HEK293 (cell line): ENCODE measurements around the gene GYS2.

Source experiments
- CTCF ChIA-PET: fragments of 350-600 bp; formaldehyde crosslinking; extraction: SDS; loops from one replicate; lab custom pipeline; 2021; ENCODE audit warnings: antibody characterized with exemption; lab: Yijun Ruan, JAX
- POLR2A ChIA-PET: fragments of 300-600 bp; formaldehyde crosslinking; extraction: SDS; loops from one replicate; lab custom pipeline; 2020; ENCODE audit warnings: antibody characterized with exemption, inconsistent platforms; lab: Yijun Ruan, JAX
- H3K27ac ChIP-seq: fragments of 200-500 bp; sonication (Bioruptor generic); 2 replicates; pipeline ENCODE4 v1.5.1; 2014; ENCODE audit warnings: low read depth, low read length, control low read depth, inconsistent platforms; ENCODE audit errors: extremely low read depth
- H3K36me3 ChIP-seq, 2 experiments: fragments of 200-500 bp in 1 of 2; sonication (Bioruptor generic) in 1 of 2; 1 replicate in 1 of 2; 2 replicates in 1 of 2; pipeline ENCODE4 v1.5.1; 2014 to 2017; ENCODE audit warnings: inconsistent platforms in 2 of 2, low read length in 2 of 2; ENCODE audit not compliant: control insufficient read depth in 2 of 2, insufficient read depth in 1 of 2
- H3K4me1 ChIP-seq: fragments of 200-500 bp; sonication (Bioruptor generic); 2 replicates; pipeline ENCODE4 v1.5.1; 2014; ENCODE audit warnings: mild to moderate bottlenecking, low read length, inconsistent platforms; ENCODE audit not compliant: control insufficient read depth, insufficient read depth
- H3K4me3 ChIP-seq: 2 replicates; pipeline ENCODE4 v1.5.1; 2011; ENCODE audit warnings: low read depth, mild to moderate bottlenecking, control low read depth, low read length, moderate library complexity
- H3K9me3 ChIP-seq: fragments of 200-500 bp; sonication (Bioruptor generic); 2 replicates; pipeline ENCODE4 v1.5.1; 2014; ENCODE audit warnings: low read depth, low read length, inconsistent platforms; ENCODE audit not compliant: control insufficient read depth, insufficient read depth
- OVOL3 ChIP-seq: fragments of 450-650 bp; formaldehyde crosslinking; IDR thresholded peaks from 2 replicates; pipeline ENCODE4 v1.5.1; 2016; ENCODE audit warnings: missing biosample characterization, missing genetic modification characterization
- TRIM28 ChIP-seq: IDR thresholded peaks from 2 replicates; pipeline ENCODE4 v1.6.1; 2011; ENCODE audit warnings: low read length, control low read depth, borderline replicate concordance
- WT1 ChIP-seq: fragments of 450-650 bp; formaldehyde crosslinking; IDR thresholded peaks from 2 replicates; pipeline ENCODE4 v1.5.1; 2016; ENCODE audit warnings: missing biosample characterization, missing genetic modification characterization
- ZBTB20 ChIP-seq: fragments of 450-650 bp; formaldehyde crosslinking; IDR thresholded peaks from 2 replicates; pipeline ENCODE4 v1.5.1; 2016; ENCODE audit warnings: missing biosample characterization, missing genetic modification characterization
- ZBTB21 ChIP-seq: fragments of 450-650 bp; formaldehyde crosslinking; IDR thresholded peaks from 2 replicates; pipeline ENCODE4 v1.5.1; 2017; ENCODE audit warnings: missing biosample characterization, missing genetic modification characterization
- ZBTB7A ChIP-seq: fragments of 450-650 bp; formaldehyde crosslinking; IDR thresholded peaks from 2 replicates; pipeline ENCODE4 v1.5.1; 2016; ENCODE audit warnings: low read depth, missing biosample characterization, missing genetic modification characterization
- ZIC2 ChIP-seq: fragments of 450-650 bp; formaldehyde crosslinking; IDR thresholded peaks from 2 replicates; pipeline ENCODE4 v1.5.1; 2016; ENCODE audit warnings: missing biosample characterization, missing genetic modification characterization
- ZNF114 ChIP-seq: fragments of 450-650 bp; formaldehyde crosslinking; IDR thresholded peaks from 2 replicates; pipeline ENCODE4 v1.5.0; 2017; ENCODE audit warnings: missing biosample characterization, missing genetic modification characterization
- ZNF121 ChIP-seq: fragments of 450-650 bp; formaldehyde crosslinking; IDR thresholded peaks from 2 replicates; pipeline ENCODE4 v1.5.1; 2016; ENCODE audit warnings: missing biosample characterization, missing genetic modification characterization
- ZNF132 ChIP-seq: fragments of 450-650 bp; formaldehyde crosslinking; IDR thresholded peaks from 2 replicates; pipeline ENCODE4 v1.5.1; 2017; ENCODE audit warnings: missing biosample characterization, missing genetic modification characterization, borderline replicate concordance
- ZNF133 ChIP-seq: fragments of 450-650 bp; formaldehyde crosslinking; IDR thresholded peaks from 2 replicates; pipeline ENCODE4 v1.5.1; 2016; ENCODE audit warnings: missing biosample characterization, missing genetic modification characterization
- ZNF19 ChIP-seq: fragments of 450-650 bp; formaldehyde crosslinking; IDR thresholded peaks from 2 replicates; pipeline ENCODE4; 2016; ENCODE audit warnings: missing biosample characterization, missing genetic modification characterization, low read depth
- ZNF221 ChIP-seq: fragments of 450-650 bp; formaldehyde crosslinking; IDR thresholded peaks from 2 replicates; pipeline ENCODE4 v1.5.1; 2017; ENCODE audit warnings: missing biosample characterization, missing genetic modification characterization, borderline replicate concordance
- ZNF248 ChIP-seq: fragments of 450-650 bp; formaldehyde crosslinking; IDR thresholded peaks from 2 replicates; pipeline ENCODE4 v1.5.1; 2017; ENCODE audit warnings: missing biosample characterization, missing genetic modification characterization
- ZNF341 ChIP-seq: fragments of 450-650 bp; formaldehyde crosslinking; IDR thresholded peaks from 2 replicates; pipeline ENCODE4; 2016; ENCODE audit warnings: low read depth, missing biosample characterization, missing genetic modification characterization
- ZNF423 ChIP-seq: fragments of 450-650 bp; formaldehyde crosslinking; IDR thresholded peaks from 2 replicates; pipeline ENCODE4 v1.5.1; 2016; ENCODE audit warnings: missing biosample characterization, missing genetic modification characterization
- ZNF501 ChIP-seq: fragments of 450-650 bp; formaldehyde crosslinking; IDR thresholded peaks from 2 replicates; pipeline ENCODE4 v1.5.1; 2016; ENCODE audit warnings: missing biosample characterization, missing genetic modification characterization
- ZNF558 ChIP-seq: fragments of 450-650 bp; formaldehyde crosslinking; IDR thresholded peaks from 2 replicates; pipeline ENCODE4 v1.5.1; 2016; ENCODE audit warnings: missing biosample characterization, missing genetic modification characterization
- ZNF561 ChIP-seq: fragments of 450-650 bp; IDR thresholded peaks from 2 replicates; pipeline ENCODE4 v1.5.1; 2018; ENCODE audit warnings: missing biosample characterization, missing genetic modification characterization, borderline replicate concordance
- ZNF600 ChIP-seq: fragments of 450-650 bp; formaldehyde crosslinking; IDR thresholded peaks from 2 replicates; pipeline ENCODE4 v1.5.1; 2016; ENCODE audit warnings: missing biosample characterization, missing genetic modification characterization
- ZNF660 ChIP-seq: fragments of 450-650 bp; IDR thresholded peaks from 2 replicates; pipeline ENCODE4 v1.5.1; 2018; ENCODE audit warnings: missing biosample characterization, mild to moderate bottlenecking, missing genetic modification characterization
- ZNF843 ChIP-seq: fragments of 450-650 bp; formaldehyde crosslinking; IDR thresholded peaks from 2 replicates; pipeline ENCODE4 v1.5.1; 2016; ENCODE audit warnings: missing biosample characterization, missing genetic modification characterization
- ZXDB ChIP-seq: fragments of 450-650 bp; formaldehyde crosslinking; IDR thresholded peaks from 2 replicates; pipeline ENCODE4 v1.5.1; 2016; ENCODE audit warnings: missing biosample characterization, missing genetic modification characterization
- TF ChIP-seq, protein P1 (sequence below): fragments of 450-650 bp; formaldehyde crosslinking; IDR thresholded peaks from 2 replicates; pipeline ENCODE4 v1.5.1; 2017; ENCODE audit warnings: missing biosample characterization, mild to moderate bottlenecking, missing genetic modification characterization, moderate library complexity
- TF ChIP-seq, protein P2 (sequence below): fragments of 450-650 bp; formaldehyde crosslinking; IDR thresholded peaks from 2 replicates; pipeline ENCODE4 v1.5.1; 2016; ENCODE audit warnings: missing biosample characterization, missing genetic modification characterization
- TF ChIP-seq, protein P3 (sequence below): fragments of 450-650 bp; formaldehyde crosslinking; IDR thresholded peaks from 2 replicates; pipeline ENCODE4 v1.5.1; 2016; ENCODE audit warnings: missing biosample characterization, missing genetic modification characterization
- TF ChIP-seq, protein P4 (sequence below): fragments of 450-650 bp; formaldehyde crosslinking; IDR thresholded peaks from 2 replicates; pipeline ENCODE4 v1.5.1; 2016; ENCODE audit warnings: missing biosample characterization, missing genetic modification characterization, low read depth

The GYS2 gene

DNA sequence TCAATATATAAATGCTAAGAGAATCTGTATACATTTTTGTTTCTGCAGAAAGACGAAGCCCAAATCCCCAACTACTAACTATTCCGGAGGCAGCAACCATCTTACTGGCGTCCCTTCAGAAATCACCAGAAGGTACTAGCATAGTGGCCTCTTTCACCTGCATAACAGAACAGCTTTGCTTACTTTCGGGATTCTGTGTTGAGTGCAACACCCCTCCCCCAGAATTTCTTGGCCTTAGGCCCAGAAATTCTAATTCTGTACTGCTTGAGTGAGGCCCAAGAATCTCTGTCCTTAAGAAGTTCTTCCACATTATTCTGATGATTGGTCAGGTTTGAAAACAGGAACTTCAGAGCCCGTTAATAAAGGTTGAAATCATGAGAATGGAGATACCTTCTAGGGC lies 75.7 kb downstream of the GYS2 start:
- no peak overlapping the region for H3K27ac ChIP-seq
- H3K4me1 ChIP-seq: peaks cover 8% of the 10 kb centered on the region; the same call in 1 of the 2 replicates
- no peaks in the 10 kb centered on the region for H3K36me3 ChIP-seq
- H3K9me3 ChIP-seq: no peaks in the 10 kb centered on the region; the same call in 1 of the 2 replicates
- TF ChIP-seq ZNF341 (peak; percentile 64; the same call in 1 of the 2 replicates), WT1 (tag by site-specific recombination) (no peak)
- POLR2A ChIA-PET: no interaction called here
- CTCF ChIA-PET: interaction anchor here (0.7 to 0.8 kb wide), 2 partner anchors 153 to 198 kb away, joined by 3 read pairs; no protein-coding TSS in a partner anchor
- no peak overlapping the region for H3K4me3 ChIP-seq

DNA sequence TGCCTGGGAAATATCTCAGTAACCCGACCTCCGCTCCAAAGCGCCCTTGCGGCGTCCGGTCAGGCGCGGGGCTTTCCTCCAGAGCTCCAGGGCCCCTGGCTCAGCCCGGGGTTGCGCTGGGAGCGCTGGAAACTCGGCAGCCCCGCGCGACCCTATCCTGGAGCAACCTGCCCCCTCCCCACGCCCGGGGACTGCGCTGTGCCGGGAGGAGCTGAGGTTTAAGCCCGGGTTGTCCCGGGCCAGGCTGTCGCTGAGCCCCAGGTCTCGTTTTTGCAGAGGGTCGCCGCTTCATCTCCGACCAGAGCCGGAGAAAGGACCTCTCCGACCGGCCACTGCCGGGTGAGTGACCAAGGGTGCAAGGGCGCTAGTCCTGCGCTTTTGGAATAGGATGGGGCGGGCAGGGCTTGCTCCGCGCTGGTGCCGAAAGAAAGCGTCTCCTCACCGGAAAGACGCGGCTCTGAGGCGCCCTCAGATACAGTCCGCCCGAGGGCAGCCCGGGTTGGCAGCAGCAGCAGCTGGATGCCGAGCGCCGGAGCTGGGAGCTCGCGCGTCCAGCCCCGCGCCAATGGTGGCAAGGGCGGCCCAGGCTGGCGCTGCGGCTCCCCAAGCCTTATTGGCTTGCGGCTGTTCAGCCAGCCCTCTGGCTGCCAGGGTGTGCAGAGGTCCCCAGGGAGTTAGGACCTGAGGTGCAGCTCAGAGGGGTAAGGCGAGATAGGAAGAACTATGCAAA lies 77.0 kb downstream of the GYS2 start:
- POLR2A ChIA-PET: interaction anchor here (1.1 to 2.7 kb wide), 4 partner anchors 15 to 130 kb away, joined by 3 to 13 read pairs (median 8); partner anchors contain the start of genes GOLT1B, LDHB and RECQL
- Histone ChIP-seq H3K4me1 (peaks cover 8% of the 10 kb centered on the region; the same call in 1 of the 2 replicates), H3K9me3 (no peaks in the 10 kb centered on the region; the same call in 1 of the 2 replicates), H3K27ac (peak overlapping the region; percentile 28; the same call in 1 of the 2 replicates), H3K4me3 (peak overlapping the region; percentile 72), H3K36me3 (no peaks in the 10 kb centered on the region)
- CTCF ChIA-PET: interaction anchor here (0.7 kb wide), 1 partner anchor 444 kb away, joined by 3 read pairs; no protein-coding TSS in a partner anchor
- no peak for TF ChIP-seq ZBTB21
- TF ChIP-seq, protein P1, sequence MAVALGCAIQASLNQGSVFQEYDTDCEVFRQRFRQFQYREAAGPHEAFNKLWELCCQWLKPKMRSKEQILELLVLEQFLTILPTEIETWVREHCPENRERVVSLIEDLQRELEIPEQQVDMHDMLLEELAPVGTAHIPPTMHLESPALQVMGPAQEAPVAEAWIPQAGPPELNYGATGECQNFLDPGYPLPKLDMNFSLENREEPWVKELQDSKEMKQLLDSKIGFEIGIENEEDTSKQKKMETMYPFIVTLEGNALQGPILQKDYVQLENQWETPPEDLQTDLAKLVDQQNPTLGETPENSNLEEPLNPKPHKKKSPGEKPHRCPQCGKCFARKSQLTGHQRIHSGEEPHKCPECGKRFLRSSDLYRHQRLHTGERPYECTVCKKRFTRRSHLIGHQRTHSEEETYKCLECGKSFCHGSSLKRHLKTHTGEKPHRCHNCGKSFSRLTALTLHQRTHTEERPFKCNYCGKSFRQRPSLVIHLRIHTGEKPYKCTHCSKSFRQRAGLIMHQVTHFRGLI: 0 out of 2 replicates have a peak, but pooled peaks have one; percentile 13
- peak; percentile 38; the same call in 1 of the 2 replicates for TF ChIP-seq TRIM28
- TF ChIP-seq ZNF558 (tag by site-specific recombination): no peak
- no peak for TF ChIP-seq ZNF221 (tag by site-specific recombination)
- TF ChIP-seq, protein P2, sequence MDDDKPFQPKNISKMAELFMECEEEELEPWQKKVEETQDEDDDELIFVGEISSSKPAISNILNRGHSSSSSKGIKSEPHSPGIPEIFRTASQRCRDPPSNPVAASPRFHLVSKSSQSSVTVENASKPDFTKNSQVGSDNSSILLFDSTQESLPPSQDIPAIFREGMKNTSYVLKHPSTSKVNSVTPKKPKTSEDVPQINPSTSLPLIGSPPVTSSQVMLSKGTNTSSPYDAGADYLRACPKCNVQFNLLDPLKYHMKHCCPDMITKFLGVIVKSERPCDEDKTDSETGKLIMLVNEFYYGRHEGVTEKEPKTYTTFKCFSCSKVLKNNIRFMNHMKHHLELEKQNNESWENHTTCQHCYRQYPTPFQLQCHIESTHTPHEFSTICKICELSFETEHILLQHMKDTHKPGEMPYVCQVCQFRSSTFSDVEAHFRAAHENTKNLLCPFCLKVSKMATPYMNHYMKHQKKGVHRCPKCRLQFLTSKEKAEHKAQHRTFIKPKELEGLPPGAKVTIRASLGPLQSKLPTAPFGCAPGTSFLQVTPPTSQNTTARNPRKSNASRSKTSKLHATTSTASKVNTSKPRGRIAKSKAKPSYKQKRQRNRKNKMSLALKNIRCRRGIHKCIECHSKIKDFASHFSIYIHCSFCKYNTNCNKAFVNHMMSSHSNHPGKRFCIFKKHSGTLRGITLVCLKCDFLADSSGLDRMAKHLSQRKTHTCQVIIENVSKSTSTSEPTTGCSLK (tag by site-specific recombination): no peak
- no peak for TF ChIP-seq ZBTB7A (tag by site-specific recombination)
- peak; percentile 34; the same call in 1 of the 2 replicates for TF ChIP-seq ZNF843 (tag by site-specific recombination)
- TF ChIP-seq ZXDB (tag by site-specific recombination): peak; percentile 55; the same call in 1 of the 2 replicates
- no peak for TF ChIP-seq OVOL3 (tag by site-specific recombination)
- peak; percentile 84 for TF ChIP-seq ZNF600 (tag by site-specific recombination)
- no peak for TF ChIP-seq ZNF121 (tag by site-specific recombination)
- TF ChIP-seq ZNF133 (tag by site-specific recombination): no peak
- peak; percentile 38; the same call in 1 of the 2 replicates for TF ChIP-seq ZNF660 (tag by site-specific recombination)
- TF ChIP-seq, protein P3, sequence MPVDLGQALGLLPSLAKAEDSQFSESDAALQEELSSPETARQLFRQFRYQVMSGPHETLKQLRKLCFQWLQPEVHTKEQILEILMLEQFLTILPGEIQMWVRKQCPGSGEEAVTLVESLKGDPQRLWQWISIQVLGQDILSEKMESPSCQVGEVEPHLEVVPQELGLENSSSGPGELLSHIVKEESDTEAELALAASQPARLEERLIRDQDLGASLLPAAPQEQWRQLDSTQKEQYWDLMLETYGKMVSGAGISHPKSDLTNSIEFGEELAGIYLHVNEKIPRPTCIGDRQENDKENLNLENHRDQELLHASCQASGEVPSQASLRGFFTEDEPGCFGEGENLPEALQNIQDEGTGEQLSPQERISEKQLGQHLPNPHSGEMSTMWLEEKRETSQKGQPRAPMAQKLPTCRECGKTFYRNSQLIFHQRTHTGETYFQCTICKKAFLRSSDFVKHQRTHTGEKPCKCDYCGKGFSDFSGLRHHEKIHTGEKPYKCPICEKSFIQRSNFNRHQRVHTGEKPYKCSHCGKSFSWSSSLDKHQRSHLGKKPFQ (tag by site-specific recombination): no peak
- TF ChIP-seq ZNF561 (tag by site-specific recombination): peak; percentile 39; the same call in 1 of the 2 replicates
- TF ChIP-seq ZNF248 (tag by site-specific recombination): no peak
- TF ChIP-seq ZNF114: no peak
- TF ChIP-seq ZBTB20 (tag by site-specific recombination): peak; percentile 96
- TF ChIP-seq ZNF341: peak; percentile 50; the same call in 1 of the 2 replicates
- peak; percentile 89 for TF ChIP-seq ZNF423 (tag by site-specific recombination)
- no peak for TF ChIP-seq ZNF19 (tag by site-specific recombination)
- TF ChIP-seq, protein P4, sequence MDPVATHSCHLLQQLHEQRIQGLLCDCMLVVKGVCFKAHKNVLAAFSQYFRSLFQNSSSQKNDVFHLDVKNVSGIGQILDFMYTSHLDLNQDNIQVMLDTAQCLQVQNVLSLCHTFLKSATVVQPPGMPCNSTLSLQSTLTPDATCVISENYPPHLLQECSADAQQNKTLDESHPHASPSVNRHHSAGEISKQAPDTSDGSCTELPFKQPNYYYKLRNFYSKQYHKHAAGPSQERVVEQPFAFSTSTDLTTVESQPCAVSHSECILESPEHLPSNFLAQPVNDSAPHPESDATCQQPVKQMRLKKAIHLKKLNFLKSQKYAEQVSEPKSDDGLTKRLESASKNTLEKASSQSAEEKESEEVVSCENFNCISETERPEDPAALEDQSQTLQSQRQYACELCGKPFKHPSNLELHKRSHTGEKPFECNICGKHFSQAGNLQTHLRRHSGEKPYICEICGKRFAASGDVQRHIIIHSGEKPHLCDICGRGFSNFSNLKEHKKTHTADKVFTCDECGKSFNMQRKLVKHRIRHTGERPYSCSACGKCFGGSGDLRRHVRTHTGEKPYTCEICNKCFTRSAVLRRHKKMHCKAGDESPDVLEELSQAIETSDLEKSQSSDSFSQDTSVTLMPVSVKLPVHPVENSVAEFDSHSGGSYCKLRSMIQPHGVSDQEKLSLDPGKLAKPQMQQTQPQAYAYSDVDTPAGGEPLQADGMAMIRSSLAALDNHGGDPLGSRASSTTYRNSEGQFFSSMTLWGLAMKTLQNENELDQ (tag by site-specific recombination): no peak
- peak; percentile 31; the same call in 1 of the 2 replicates for TF ChIP-seq ZIC2 (tag by site-specific recombination)
- TF ChIP-seq ZNF501 (tag by site-specific recombination): peak; percentile 80
- no peak for TF ChIP-seq ZNF132 (tag by site-specific recombination)
